HepG2 (cell line): Measurements from ENCODE around the gene ZNF180. TPM values are rescaled to one million over a fixed set of nuclear protein-coding genes. Genes with fewer than 3 reads are reported as not detected.
A peak's percentile ranks its signal among the peaks of the same experiment; 100 is the strongest.

ENCODE experiments used
- ATAC-seq: fragments of 200-7000 bp; cut with Tn5 transposase; 3 replicates; pipeline ENCODE4 v1.9.1; 2020; ENCODE audit warnings: mild to moderate bottlenecking, moderate library complexity
- BruUV-seq: library from RNA; stranded (reverse); fragments of 400-500 nt; replicated peaks from 2 replicates; lab custom pipeline; 2021; lab: Mats Ljungman, UMichigan
- CTCF ChIA-PET: fragments of 300-600 bp; formaldehyde crosslinking; extraction: SDS; loops from one replicate; lab custom pipeline; 2021; ENCODE audit warnings: low total read pairs, inconsistent platforms, low intra/inter-chr PET ratio; lab: Yijun Ruan, JAX
- POLR2A ChIA-PET: fragments of 350-600 bp; sonication (Branson Sonifier 250); formaldehyde crosslinking; loops from one replicate; lab custom pipeline; 2020; ENCODE audit warnings: antibody characterized with exemption, inconsistent platforms; lab: Yijun Ruan, JAX
- DNase-seq: peaks from one replicate; pipeline ENCODE4 v3.0.0-alpha.2; 2015; ENCODE audit warnings: low spot score
- FAIRE-seq: peaks from 3 replicates; lab custom pipeline; 2011; peaks lifted over from hg19 to GRCh38; lab: Jason Lieb, UNC
- H2AFZ ChIP-seq: one replicate; pipeline ENCODE4 v1.6.1; 2011; ENCODE audit warnings: low read length, inconsistent platforms
- H3K27ac ChIP-seq: fragments of 300-600 bp; 3 replicates; pipeline ENCODE4 v1.8.0; 2011; ENCODE audit warnings: mixed run types, mild to moderate bottlenecking, mixed read lengths, low read length, inconsistent platforms; ENCODE audit not compliant: insufficient read depth; ENCODE audit errors: extremely low read length
- H3K27me3 ChIP-seq, 2 experiments: fragments of 200-600 bp in 1 of 2; 2 replicates in 1 of 2; 3 replicates in 1 of 2; pipeline versions ENCODE4 v1.6.0 to v1.8.0; 2011; ENCODE audit warnings: low read length in 2 of 2, mild to moderate bottlenecking in 2 of 2, moderate library complexity in 2 of 2, inconsistent platforms in 1 of 2; ENCODE audit not compliant: insufficient read depth in 2 of 2, control insufficient read depth in 1 of 2
- H3K36me3 ChIP-seq, 2 experiments: fragments of 200-600 bp in 1 of 2; replicated peaks in 1 of 2; 2 replicates in 1 of 2; 3 replicates in 1 of 2; pipeline versions ENCODE4 v1.5.1 to v1.8.0; 2011; ENCODE audit warnings: low read length in 2 of 2, inconsistent platforms in 1 of 2; ENCODE audit not compliant: insufficient read depth in 2 of 2, control insufficient read depth in 1 of 2
- H3K4me1 ChIP-seq: 2 replicates; pipeline ENCODE4 v1.5.1; 2012; ENCODE audit warnings: low read length, inconsistent platforms; ENCODE audit not compliant: insufficient read depth
- H3K4me2 ChIP-seq: 2 replicates; pipeline ENCODE4 v1.6.0; 2011; ENCODE audit warnings: low read depth, low read length, inconsistent platforms
- H3K4me3 ChIP-seq, 3 experiments: fragments of 200-600 bp in 1 of 3; sonication (generic), shearing (Covaris generic) in 1 of 3; replicated peaks in 1 of 3; 2 replicates each; pipeline ENCODE4 v1.5.1; 2011 to 2016; ENCODE audit warnings: low read length in 3 of 3, inconsistent platforms in 2 of 3, low read depth in 2 of 3, mild to moderate bottlenecking in 2 of 3, control low read depth in 1 of 3, mixed read lengths in 1 of 3; ENCODE audit not compliant: insufficient read depth in 1 of 3
- H3K79me2 ChIP-seq: one replicate; pipeline ENCODE4 v1.6.1; 2011; ENCODE audit warnings: low read length, inconsistent platforms; ENCODE audit not compliant: insufficient read depth
- H3K9ac ChIP-seq: 2 replicates; pipeline ENCODE4 v1.6.0; 2011; ENCODE audit warnings: mild to moderate bottlenecking, low read depth, low read length, inconsistent platforms; ENCODE audit not compliant: insufficient read depth
- H3K9me3 ChIP-seq: 2 replicates; pipeline ENCODE4 v1.5.1; 2012; ENCODE audit warnings: mild to moderate bottlenecking, low read length
- H4K20me1 ChIP-seq: 2 replicates; pipeline ENCODE4 v1.6.0; 2011; ENCODE audit warnings: inconsistent platforms, mild to moderate bottlenecking, low read length, moderate library complexity; ENCODE audit not compliant: insufficient read depth
- MLLT10 ChIP-seq: sonication (generic); formaldehyde crosslinking; IDR thresholded peaks from 2 replicates; pipeline ENCODE4 v1.4.0; 2020; ENCODE audit warnings: missing genetic modification reagents
- NR1H2 ChIP-seq: sonication (generic); formaldehyde crosslinking; IDR thresholded peaks from 2 replicates; pipeline ENCODE4 v1.8.1; 2022; ENCODE audit warnings: low read depth, missing genetic modification reagents, borderline replicate concordance
- NR2F1 ChIP-seq, 2 experiments: fragments of 450-650 bp in 1 of 2; formaldehyde crosslinking in 1 of 2; IDR thresholded peaks; 2 replicates each; pipeline versions ENCODE4 v1.5.0 to v1.6.1; 2016 to 2020; ENCODE audit warnings: mild to moderate bottlenecking in 1 of 2, missing compliant biosample characterization in 1 of 2, missing genetic modification reagents in 1 of 2, moderate library complexity in 1 of 2
- PBX2 ChIP-seq: IDR thresholded peaks from 2 replicates; pipeline ENCODE4 v1.6.1; 2016; ENCODE audit warnings: control low read depth
- ZNF33A ChIP-seq: sonication (generic); formaldehyde crosslinking; IDR thresholded peaks from 2 replicates; pipeline ENCODE4 v1.5.1; 2020; ENCODE audit warnings: missing genetic modification reagents, mild to moderate bottlenecking, moderate library complexity, borderline replicate concordance
- ZNF768 ChIP-seq: sonication (generic); formaldehyde crosslinking; IDR thresholded peaks from 2 replicates; pipeline ENCODE4 v1.4.0; 2020; ENCODE audit warnings: missing genetic modification reagents
- ZNF775 ChIP-seq: sonication (generic); formaldehyde crosslinking; IDR thresholded peaks from 2 replicates; pipeline ENCODE4 v1.4.0; 2020; ENCODE audit warnings: missing genetic modification reagents, mild to moderate bottlenecking, moderate library complexity, borderline replicate concordance
- WGBS: methylation state at CpG from one replicate; pipeline ENCODE4 v1.1.6; 2017; ENCODE audit warnings: low lambda C conversion rate; 5-methylcytosine and 5-hydroxymethylcytosine counted together
- in situ Hi-C: cut with HindIII; loops from 2 replicates; pipeline ENCODE4 v1.10.0; 2017; ENCODE audit warnings: low pct_unique_long_range_greater_than_20kb; ENCODE audit not compliant: extremely low pct_ligation_motif_present
- intact Hi-C: fragments of 100-400 bp; cut with micrococcal nuclease; formaldehyde crosslinking; loops from one replicate; pipeline ENCODE4 v1.10.0; 2022; ENCODE audit not compliant: unreplicated experiment
- polyA plus RNA-seq, 8 experiments: library from polyadenylated mRNA; depleted of rRNA in 3 of 8; stranded (reverse) in 7 of 8; unstranded in 1 of 8; fragments of >200 nt; fragmentation: Illumina TruSeq in 4 of 8; extraction: Trizol in 4 of 8; gene quantifications; 2 replicates each; pipeline versions ENCODE4 v1.2.1 to v1.2.3, GENCODE V29; 2011 to 2016; ENCODE audit warnings: low read depth in 4 of 8, missing spikeins in 1 of 8, mixed read lengths in 1 of 8; ENCODE audit not compliant: insufficient read depth in 1 of 8
- total RNA-seq, 5 experiments: library from RNA; depleted of rRNA; stranded (reverse); fragments of >200 nt; fragmentation: Illumina TruSeq; extraction: Trizol; gene quantifications; 2 replicates each; pipeline ENCODE4 v1.2.3, GENCODE V29; 2016; ENCODE audit warnings: low read depth in 1 of 5
- TF ChIP-seq, protein P1 (sequence below): sonication (generic); formaldehyde crosslinking; IDR thresholded peaks from 2 replicates; pipeline ENCODE4 v1.8.0; 2022; ENCODE audit warnings: missing genetic modification reagents, mild to moderate bottlenecking, inconsistent platforms, borderline replicate concordance

Gene ZNF180
- total and polyA plus RNA-seq, 2 of the 13 experiments (the other 11 are each of a cell fraction or from before 2014, with no cell fraction given): 0.92 to 9.3 TPM

GRCh38 chr19:44517146-44517545, 16.8 kb upstream of the ZNF180 start (continued):
- TF ChIP-seq, protein P1, sequence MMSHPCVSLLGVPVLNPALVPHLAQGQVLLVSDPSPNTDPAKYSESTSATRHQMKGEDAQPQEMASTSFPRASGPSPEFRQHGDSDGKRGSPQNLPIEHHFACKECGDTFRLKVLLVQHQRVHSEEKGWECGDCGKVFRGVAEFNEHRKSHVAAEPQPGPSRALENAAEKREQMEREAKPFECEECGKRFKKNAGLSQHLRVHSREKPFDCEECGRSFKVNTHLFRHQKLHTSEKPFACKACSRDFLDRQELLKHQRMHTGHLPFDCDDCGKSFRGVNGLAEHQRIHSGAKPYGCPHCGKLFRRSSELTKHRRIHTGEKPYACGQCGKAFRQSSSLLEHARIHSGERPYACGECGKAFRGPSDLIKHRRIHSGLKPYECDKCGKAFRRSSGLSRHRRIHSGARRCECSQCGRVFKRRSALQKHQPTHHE (CRISPR knock-in tag): no peak
- TF ChIP-seq MLLT10 (CRISPR knock-in tag) (no peak), NR2F1 (CRISPR knock-in tag; IDR thresholded peaks at IDR 0.05) (no peak), NR1H2 (CRISPR knock-in tag) (no peak), ZNF775 (CRISPR knock-in tag) (no peak), PBX2 (CRISPR knock-in tag) (no peak)

DNA sequence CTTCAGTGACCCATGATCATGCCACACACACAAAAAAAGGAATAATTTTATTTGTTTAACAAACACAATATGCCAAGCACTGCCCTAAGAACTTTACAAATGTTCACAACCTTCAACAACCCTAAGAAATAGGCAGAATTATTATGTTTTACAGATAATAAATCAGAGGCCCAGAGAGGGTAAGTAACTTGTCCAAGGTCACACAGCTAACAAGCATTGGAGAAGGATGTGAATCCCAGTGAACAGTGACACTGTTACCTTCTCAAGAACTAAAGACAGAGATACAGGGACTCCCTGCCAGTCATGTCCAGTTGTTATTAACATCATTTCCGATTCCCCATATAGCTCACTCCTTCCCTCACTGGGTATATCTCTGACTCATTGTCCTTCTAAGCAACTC, 15.6 kb upstream of the ZNF180 start:
- Histone ChIP-seq H3K4me1 (no peaks in the 10 kb centered on the region), H3K79me2 (no peaks in the 10 kb centered on the region), H3K9me3 (no peaks in the 10 kb centered on the region), H3K27me3 (no peaks in the 10 kb centered on the region), H3K4me2 (no peak overlapping the region), H3K4me3 (no peak overlapping the region), H4K20me1 (no peaks in the 10 kb centered on the region), H3K9ac (no peak overlapping the region), H3K36me3 (no peaks in the 10 kb centered on the region), H3K27ac (no peak overlapping the region), H2AFZ (no peak overlapping the region)
- WGBS: 47% methylated on average over 1 of the region's 1 CpG
- CTCF ChIA-PET: no interaction called here
- no TSS peak for BruUV-seq
- POLR2A ChIA-PET: no interaction called here
- intact Hi-C loops: no loop called here
- TF ChIP-seq ZNF33A (no peak), ZNF768 (CRISPR knock-in tag) (peak; percentile 34; the same call in 1 of the 2 replicates)
- FAIRE-seq (no peak), ATAC-seq (no peak), DNase-seq (no peak)
- in situ Hi-C loops: no loop called here
